NCI-H1694 treated with DMSO at 0.1 percent for 48 hours (cell line): ENCODE results near the gene MLXIPL.
"Not testable (repeated sequence)": the region's sequence is repeated elsewhere in the genome, so short reads cannot be mapped to it uniquely, and the experiment has no call there.

Experiments used
- DNase-seq: peaks from one replicate; lab custom pipeline; 2025; lab: John Stamatoyannopoulos, UW

MLXIPL gene

GRCh38 chr7:73550093-73550492, 74.2 kb downstream of the MLXIPL start:
- not testable (repeated sequence) for DNase-seq

- no peak for DNase-seq
Observed at GRCh38 chr7:73549176-73549575, 75.1 kb downstream of the MLXIPL start.

- DNase-seq = no peak
Observed at GRCh38 chr7:73547841-73548240, 76.5 kb downstream of the MLXIPL start.

- DNase-seq = no peak
Observed at GRCh38 chr7:73544678-73545077, 79.6 kb downstream of the MLXIPL start.
